GM21717 (cell line): ENCODE measurements around the gene FNIP2.
"Not testable (repeated sequence)": the region's sequence is repeated elsewhere in the genome, so short reads cannot be mapped to it uniquely, and the experiment has no call there.

ENCODE experiments used
- ATAC-seq: cut with Tn5 transposase; IDR thresholded peaks from one replicate; pipeline ENCODE4 v1.9.1; 2021; ENCODE audit warnings: mild to moderate bottlenecking, moderate library complexity; ENCODE audit not compliant: unreplicated experiment

FNIP2 gene

DNA sequence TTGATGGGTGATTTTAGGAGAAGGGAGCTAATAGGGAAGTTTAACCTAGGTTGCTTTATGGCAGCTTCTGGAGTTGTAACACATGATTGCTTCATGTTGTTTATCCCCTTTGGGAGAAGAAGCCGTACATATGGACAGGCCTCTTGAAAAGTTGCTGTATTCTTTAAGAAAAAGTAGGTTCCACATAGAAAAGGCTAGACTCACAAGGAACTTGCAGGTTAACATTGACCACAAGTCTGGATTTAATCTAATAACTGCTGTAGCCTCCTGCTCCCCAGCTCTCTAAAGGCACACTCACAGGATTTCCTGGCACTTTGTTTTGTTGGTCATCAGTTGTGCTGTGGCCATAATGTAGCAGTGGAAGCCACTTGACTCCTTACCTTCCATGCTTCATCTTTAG lies 19.7 kb downstream of the FNIP2 start:
- no peak for ATAC-seq

DNA sequence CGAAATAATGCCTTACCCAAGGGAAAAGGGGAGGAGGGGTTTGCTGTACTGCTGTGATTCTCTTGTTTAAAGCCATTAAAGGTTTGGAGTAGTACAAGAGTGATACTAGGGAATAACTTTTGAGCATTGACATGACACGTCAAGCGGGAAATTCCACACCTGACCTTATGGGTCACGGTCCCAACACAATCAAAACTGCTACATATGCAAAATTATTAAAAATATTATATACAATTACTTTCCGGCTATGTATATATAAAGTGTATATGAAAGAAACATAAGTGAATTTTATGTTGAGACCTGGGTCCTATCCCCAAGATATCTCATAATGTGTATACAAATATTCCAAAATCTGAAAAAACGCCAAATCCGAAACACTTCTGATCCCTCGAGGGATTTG lies 21.0 kb downstream of the FNIP2 start:
- no peak for ATAC-seq

DNA sequence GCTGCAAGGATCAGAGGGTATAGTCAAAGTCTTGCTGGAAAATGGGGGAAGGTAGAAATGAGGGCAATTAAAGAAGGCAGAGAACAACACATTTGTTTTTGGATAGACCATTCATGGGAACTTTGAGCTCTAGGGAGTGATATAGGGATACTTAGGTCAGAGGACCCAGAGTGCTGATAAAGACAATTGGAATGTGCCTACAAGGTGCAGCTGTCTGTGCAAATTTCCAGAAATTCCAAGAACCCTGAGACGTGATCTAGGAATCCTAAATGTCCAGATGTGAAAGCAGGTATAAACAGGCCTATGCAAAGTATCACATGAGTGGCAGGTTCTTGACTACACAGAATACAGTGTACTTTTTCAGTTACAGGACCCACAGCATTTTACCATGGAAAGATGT lies 24.2 kb downstream of the FNIP2 start:
- ATAC-seq = no peak

DNA sequence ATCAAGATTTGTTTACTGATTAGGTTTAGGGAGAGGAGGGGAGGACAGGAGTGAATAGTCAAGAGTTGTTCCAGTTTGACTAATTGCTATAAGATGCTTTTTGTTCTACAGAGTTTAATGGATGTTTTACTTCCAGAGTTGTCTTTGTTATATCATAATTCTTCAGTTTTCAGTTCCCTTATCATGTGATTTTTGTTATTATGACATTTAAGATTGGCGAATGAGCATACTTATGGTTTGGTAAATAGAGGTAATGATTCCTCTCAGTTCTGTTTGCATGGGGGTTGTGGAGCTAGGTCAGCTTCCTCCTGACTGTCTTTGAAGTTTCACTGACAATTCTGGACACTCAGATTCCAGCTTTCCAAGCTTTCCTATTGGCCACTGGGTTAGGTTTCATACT lies 24.6 kb downstream of the FNIP2 start:
- not testable (repeated sequence) for ATAC-seq

DNA sequence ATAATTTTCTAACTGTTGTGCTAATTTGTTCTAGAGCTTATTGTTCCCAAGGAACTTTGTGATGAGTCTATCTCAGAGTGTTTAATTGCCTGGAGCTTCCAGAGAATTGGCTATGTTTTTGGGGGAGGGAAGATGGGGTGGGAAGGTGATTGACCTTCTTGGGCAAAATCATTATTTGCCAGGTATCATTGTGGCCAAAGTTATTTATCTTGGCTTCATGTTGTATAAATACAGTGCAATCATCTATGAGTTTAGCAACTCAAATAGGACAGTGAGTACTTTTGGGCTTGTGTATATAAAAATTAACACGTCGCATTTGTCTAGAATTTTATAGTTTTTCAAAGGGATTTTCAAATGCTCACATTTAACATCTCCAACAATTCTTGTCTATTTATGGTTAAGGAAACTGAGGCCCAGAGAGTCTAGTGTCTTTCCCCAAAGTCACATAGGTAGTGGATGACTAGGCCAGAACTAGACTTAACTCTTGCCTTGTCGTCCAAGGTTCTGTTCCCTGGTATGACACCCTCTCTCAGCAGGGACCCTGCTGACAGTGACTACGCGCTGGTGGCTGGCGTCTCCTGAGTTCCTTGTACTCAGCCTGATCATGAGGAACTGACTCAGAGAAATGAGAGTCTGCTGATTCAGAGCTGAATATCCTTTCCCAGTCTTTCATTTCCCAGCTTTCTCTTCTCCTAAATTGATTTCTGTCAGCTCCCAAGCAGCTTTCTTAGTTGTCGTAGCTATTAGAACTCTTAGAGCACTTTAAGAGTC lies 27.7 kb downstream of the FNIP2 start:
- no peak for ATAC-seq

DNA sequence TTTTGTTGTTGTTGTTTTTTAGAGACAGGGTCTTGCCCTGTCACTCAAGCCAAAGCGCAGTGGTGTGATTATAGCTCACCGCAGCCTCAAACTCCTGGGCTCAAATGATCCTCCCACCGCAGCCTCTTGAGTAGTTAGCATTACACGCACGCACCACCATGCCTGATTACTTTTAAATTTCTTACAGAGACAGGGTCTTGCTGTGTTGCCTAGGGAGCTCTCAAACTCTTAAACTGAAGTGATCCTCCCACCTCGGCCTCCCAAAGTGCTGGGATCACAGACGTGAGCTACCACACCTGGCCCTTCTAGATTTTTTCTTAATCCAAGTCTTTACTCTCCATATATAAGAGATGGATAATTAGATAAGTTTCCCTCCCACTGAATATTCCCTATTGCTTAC lies 29.2 kb downstream of the FNIP2 start:
- no peak for ATAC-seq

DNA sequence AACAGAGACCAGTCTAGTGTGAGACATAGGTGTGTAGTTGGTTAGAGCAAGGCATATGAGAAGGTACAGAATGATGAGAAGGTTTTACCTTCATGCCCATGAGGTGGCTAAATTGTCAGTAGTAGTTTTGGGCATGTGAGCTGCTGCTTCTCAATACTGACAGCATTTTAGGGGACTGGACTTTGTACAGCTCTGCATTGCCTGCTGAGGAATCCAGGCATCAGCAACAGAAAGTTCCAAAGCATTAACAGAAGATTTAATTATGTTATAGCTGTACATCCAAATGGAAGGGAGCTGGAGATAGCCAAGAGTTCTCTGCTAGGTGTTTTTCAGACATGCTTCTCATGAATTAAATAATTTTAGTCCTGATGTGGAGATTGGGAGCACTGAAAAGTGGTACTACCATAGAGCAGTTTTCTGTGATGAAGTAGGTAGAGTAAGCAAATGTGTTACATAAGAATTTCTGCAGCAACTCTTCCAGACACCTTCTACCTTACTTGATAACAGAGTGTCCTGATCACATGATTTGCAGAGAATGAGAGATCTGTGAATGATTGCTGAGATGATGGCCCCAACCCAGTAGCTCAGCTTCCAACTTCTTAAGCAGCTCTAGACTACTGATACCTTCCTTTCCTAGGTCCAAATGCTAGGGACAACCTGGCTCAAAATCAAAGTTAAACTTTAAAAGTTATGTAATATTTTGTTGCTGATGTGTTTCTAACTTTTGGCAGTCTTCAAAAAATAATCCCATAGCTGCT lies 30.4 kb downstream of the FNIP2 start:
- no peak for ATAC-seq

DNA sequence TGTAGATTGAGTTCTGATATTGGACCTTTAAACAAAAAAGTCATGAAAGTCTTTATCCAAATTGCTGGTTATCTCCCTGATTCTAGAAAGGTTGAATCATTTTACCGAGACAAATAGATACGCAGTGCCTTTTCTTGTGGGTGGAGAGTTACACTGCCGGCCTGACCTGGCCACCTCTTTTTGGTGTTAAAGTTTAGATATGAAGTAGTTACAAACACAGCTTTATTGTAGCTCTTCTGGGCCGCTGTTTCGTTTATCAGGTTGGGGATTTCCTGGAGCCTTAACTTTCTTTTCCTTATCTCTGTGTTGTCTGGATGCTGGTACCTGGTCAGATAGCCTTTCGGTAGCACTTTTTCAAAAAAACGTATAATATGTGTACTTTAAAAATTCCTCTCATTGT lies 31.0 kb downstream of the FNIP2 start:
- ATAC-seq = no peak

DNA sequence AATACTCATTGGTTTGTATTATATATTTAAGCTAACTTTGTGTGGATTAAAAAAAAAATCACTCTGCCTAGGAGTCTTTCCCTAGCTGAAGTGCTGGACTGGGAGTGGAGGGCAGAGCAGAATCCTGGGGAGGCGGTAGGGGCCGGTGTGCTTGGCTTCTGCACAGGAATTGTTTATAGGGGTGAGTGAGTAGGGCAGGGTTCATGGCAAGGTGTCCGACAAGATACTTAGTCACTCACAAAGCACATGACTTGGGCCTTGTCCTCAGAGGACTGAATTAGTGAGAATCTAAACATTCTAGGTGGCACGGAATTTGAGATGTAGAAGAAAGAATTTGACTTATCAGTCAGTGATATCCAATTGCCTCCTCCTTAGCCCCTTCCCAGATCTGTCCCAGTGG lies 32.2 kb downstream of the FNIP2 start:
- no peak for ATAC-seq

DNA sequence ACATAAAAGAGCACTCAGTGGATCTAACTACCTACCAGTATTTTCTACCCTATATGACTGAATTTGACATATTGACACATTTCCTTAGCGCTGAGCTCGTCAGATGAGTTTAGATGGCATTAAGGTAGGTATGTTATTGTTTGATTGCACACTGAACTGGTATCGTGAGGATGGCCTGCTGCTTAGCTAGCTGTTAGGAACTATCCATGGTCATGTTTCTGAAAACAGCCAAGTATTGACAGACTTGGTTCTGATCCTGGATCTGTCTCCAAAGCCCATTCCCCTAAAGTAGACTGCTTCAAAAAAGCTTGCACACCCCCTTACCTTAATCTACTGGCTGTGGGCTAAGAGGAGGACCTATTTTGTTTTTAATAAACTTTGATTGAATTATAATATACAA lies 32.9 kb downstream of the FNIP2 start:
- no peak for ATAC-seq

DNA sequence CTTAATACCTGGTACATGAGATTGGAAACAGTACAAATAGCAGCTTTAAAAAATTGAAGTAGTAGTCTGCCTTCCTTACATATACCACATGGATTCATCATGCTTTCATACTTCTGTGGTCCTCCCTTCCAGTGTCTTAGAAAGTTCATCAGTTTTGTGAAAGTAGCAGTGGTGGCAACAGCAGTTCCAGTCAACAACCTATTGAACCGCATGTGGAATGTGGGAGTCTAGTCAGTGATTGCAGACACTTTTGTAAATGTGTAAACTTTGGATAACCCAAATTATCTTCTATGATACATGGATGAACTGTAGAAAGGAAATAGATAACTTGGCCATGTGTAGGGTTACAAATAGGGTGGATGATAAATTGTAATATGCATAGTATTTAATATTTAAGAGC lies 34.1 kb downstream of the FNIP2 start:
- ATAC-seq = no peak

DNA sequence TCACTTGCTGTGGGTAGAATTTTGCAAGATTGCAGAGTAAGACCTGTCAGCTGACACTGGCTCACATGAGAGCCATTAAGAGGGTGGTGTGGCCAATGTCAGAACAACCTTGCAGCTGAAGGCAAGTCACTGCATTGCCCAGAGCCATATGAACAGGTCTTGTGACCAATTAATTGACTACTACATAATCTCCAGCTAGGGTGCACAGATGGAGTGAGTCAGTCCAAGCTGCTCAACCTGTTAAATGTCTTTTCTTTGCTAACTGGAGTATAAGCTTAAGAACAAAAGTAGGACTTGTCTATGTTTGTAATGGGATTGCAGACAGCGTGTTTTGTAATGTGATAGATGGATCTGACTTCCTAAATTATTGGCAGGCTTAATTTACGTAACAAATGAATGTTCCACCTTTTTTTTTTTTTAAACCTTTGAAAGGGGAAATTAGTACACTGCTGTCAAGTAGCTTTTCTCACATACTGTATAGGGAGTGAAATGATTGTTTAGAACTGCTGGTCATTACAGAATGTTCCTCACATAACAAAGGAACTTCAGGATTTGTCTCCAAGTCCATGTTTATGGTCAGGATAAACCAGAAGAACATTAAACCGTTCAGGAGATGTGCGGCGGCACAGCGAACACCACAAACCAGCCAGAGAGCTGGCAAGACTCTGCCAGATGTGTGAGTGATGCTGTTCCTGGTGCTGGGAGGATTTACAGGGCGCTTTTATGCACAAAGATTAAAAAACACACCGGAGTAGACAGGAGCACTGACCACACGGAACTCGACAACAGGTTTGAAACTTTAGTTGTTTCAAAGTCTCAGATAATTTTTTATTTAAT lies 37.0 kb downstream of the FNIP2 start:
- ATAC-seq = no peak

DNA sequence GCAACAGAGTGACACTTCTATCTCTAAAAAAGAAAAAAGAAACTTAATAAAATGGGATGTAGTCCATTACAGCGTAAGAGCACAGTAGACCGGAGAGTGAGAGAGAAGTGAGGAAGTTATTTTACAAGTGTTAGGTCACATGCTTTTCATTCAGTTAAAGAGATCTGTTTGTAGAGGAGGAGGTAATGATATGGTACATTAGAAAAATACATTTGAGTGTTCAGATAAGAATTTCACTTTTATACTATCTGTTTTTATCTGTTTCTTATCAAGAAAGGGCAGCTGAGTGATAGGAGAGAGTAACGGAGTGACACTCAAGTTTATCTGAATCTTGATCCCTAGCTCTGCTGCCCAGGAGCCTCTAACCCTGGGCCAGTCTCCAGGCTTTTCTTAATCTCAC lies 38.9 kb downstream of the FNIP2 start:
- ATAC-seq = no peak

DNA sequence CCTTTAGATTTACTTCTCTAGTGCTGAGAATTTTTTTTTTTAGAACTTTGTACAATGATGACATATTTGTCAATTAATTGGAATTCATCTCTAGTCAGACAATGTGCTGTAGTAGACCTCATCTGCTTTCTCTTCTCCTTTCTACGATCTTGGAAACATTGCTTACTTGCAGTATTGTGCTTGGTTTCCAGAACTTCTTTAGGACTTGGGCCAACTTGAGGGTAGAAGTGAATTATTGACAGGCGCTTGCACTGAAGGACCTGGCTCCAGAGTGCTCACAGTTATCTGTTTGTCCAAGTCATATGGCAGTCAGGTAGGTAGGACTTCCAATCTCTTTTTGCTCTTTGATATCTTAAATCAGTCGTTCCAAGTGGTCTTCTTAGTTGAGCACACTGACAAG lies 39.6 kb downstream of the FNIP2 start:
- ATAC-seq = no peak

DNA sequence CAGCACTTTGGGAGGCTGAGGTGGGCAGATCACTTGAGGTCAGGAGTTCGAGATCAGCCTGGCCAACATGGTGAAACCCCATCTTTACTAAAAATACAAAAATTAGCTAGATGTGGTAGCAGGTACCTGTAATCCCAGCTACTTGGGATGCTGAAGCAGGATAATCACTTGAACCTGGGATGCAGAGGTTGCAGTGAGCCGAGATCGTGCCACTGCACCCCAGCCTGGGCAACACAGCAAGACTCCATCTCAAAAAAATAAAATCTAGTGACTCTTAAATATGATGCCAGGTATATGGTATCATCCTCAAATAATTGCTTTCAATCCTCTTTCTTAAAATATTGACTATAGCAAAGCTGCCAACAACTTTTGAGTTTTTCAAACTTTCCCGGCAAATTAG lies 40.4 kb downstream of the FNIP2 start:
- not testable (repeated sequence) for ATAC-seq

DNA sequence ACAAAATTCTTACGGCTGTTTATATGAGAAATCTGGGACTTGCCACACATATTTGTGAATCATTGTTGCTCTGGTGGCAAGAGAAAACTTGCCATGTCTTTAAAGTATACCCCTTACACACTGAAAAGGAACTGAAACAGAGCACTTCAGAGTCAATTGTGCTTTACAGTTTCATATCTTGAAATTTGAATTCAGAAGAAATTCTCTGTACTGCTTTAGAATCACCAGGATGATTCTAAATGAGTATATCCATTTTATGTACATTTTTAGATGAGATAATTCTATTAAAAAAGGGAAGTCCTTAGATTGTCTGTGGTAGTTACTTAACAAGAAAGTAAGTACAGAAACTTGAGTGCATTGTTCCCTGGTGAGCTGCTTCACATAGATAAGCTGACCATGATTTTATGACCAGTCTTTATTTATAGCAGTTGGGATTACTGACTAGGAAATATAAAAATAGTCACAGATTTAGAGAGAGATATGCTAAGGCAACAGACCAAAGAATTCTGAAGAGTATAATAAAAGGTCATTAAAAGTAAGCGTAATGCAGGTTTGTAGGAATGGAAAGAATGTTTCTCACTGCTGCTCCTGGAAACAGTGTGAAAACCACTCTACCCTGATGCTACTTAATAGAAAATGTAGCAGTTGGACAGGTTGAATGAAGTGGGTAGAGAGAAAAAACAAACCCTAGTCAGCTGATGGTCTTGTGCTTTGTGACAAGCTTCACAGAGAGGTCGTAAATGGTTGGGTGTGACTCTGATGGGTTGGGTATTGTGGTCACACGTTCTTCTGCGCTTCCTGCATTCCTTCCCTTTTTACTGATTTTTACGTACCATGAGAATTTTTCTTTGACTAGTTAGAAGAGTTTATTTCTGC lies 41.0 kb downstream of the FNIP2 start:
- peak; percentile 61 for ATAC-seq

DNA sequence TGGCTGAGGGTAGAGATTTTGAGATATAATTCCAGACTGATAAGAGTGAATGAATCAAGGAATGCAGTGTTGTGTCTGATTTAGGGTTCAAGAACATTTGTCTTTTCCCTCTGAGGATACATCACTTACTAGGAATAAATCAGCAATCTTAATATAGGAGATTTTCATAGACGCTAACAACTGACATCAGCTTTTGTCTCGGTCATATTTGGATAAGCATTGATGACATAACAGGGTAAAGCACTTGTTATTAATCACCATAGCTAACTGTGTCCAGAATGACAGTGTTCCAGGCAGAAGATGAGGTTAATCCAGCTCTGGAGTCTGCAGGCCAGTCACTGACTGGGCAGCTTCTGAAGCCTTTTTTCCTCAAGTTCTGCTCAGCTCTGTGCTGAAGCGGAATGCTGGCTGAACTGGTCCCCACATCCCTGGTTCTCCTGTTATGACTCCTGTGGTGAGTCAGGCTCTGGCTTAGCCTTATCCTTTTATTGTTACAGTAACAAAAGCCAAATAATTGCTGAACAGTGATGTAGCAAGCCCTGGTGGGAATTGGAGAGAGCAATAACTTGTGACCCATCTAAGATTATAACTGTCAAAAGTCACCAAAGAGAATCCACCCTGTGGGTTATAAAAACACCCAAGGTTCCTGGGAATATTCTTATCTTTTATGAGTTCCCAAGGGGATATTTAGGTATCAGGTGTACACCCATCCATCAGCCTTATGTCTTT lies 41.8 kb downstream of the FNIP2 start:
- ATAC-seq = no peak

DNA sequence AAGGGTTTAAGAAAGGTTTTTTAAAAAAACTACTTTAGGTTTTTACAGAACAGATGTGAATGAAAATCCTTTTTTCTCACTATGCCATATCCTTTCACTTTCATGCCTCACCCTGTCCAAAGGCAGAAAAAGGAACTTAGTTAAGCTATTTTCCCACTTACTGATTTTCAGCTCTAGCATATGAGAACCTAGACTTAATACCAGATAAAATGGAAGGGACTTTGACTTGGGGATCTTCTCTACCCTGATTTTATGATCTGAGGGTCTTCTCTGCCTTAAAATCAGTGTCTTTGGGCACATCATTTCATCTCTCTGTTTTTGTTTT lies 42.4 kb downstream of the FNIP2 start:
- no peak for ATAC-seq

DNA sequence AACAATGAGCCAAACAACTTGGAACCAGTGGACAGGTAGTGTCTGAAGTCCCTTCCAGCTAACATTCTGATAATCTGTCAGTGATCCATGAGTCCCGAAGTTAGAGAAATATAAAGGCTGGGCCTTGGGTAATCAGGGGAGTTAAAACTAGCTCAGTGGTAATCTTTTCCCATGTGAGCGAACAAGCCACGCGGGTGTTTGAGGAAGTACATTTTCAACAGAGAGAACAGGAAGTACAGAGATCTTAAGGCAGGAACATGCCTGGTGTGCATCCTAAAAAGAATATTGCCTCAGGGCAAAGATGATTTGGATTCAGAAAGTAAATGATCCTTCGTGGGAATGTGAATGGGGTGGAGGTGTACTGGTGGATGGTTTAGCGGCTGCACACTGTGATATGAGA lies 42.9 kb downstream of the FNIP2 start:
- peak; percentile 29 for ATAC-seq

DNA sequence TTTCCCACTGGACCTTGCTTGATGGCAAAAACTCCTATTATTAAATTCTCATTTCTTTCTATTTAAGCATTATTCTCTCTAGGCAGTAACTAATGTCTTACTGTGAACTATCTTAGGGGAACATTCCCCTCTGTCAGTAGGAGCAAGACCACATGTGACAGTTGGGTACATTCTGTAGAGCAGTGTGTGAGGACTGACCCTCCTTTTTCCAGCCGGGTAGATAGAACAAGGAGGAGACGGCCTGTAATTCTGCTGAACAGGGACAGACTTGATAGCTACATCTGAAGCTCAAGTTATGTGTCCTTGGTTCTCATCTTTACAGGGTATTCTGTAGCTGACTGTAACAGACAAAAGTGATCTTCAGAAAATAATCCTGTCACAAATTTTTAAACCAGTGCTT lies 43.3 kb downstream of the FNIP2 start:
- ATAC-seq = no peak
